ENCODE data around the gene HCFC1R1.
"Not testable (repeated sequence)": the region's sequence is repeated elsewhere in the genome, so short reads cannot be mapped to it uniquely, and the experiment has no call there.

HCFC1R1 gene

GRCh38 chr16:3057181-3058138 is 33.7 kb upstream of the HCFC1R1 start:
- DNase-seq (ENCODE audit: low read depth in 1 of 2, low spot score in 1 of 2): no peak

GRCh38 chr16:3056336-3057180 is 32.8 kb upstream of the HCFC1R1 start:
- DNase-seq (ENCODE audit: low read depth in 1 of 2, low spot score in 1 of 2): no peak

GRCh38 chr16:3055734-3056115 is 32.0 kb upstream of the HCFC1R1 start:
- not testable (repeated sequence) for DNase-seq (ENCODE audit: low read depth in 1 of 2, low spot score in 1 of 2)

GRCh38 chr16:3054965-3055733 is 31.4 kb upstream of the HCFC1R1 start:
- no peak for DNase-seq (ENCODE audit: low read depth in 1 of 2, low spot score in 1 of 2)

DNA sequence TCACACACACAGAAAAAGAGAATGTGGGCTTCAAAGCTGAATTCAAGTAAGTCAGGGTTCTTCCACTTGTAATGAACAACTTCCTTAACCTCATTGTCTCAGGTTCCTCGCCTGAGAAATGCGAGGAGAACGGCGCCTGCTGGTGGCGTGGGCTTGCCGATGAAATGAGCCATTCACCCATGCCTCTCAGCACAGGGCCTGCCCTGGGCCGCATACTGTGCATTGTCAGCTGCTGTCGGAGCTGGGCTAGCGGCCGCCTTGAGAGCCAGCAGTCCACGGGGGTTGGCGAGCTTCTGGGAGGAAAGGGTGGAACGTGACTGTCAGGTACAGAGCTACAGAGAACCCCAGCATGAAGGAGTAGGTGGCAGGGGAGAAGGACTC is 29.6 kb upstream of the HCFC1R1 start:
- DNase-seq (ENCODE audit: low read depth in 1 of 2, low spot score in 1 of 2): not testable (repeated sequence)

- not testable (repeated sequence) for DNase-seq (ENCODE audit: low read depth in 1 of 2, low spot score in 1 of 2)
Observed at GRCh38 chr16:3052571-3053329, 29.0 kb upstream of the HCFC1R1 start.

- no peak for DNase-seq (ENCODE audit: low read depth in 1 of 2, low spot score in 1 of 2)
Observed at GRCh38 chr16:3051494-3051893, 27.8 kb upstream of the HCFC1R1 start.

- no peak for DNase-seq (ENCODE audit: low read depth in 1 of 2, low spot score in 1 of 2)
Observed at GRCh38 chr16:3051009-3051408, 27.3 kb upstream of the HCFC1R1 start.

DNA sequence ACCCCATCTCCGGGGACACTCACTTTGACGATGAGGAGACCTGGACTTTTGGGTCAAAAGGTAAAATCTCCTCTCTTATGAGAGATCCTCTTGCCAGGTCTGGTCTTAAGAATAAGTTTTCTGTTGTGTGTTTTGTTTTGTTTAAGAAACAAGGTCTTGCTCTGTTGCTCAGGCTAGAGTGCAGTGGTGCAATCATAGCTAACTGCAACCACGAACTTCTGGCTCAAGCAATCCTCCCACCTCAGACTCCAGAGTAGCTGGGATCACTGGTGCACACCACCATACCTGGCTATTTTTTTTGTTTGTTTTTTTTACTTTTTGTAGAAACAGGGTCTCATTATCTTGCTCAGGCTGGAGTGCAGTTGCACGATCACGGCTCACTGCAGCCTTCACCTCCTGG is 26.7 kb upstream of the HCFC1R1 start:
- DNase-seq (ENCODE audit: low read depth in 1 of 2, low spot score in 1 of 2): no peak

DNA sequence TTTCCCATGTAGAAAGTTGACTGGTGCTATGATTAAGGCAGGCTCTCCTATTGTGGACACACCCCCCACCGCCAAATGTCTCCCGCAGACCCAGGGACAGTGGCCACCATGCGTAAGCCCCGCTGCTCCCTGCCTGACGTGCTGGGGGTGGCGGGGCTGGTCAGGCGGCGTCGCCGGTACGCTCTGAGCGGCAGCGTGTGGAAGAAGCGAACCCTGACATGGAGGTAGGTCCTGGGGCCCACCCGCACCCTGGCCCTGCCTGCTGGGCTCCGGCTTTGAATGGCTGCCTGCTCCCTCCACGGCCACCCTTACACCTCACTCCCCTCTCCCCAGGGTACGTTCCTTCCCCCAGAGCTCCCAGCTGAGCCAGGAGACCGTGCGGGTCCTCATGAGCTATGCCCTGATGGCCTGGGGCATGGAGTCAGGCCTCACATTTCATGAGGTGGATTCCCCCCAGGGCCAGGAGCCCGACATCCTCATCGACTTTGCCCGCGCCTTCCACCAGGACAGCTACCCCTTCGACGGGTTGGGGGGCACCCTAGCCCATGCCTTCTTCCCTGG is 26.3 kb upstream of the HCFC1R1 start:
- DNase-seq (ENCODE audit: low read depth in 1 of 2, low spot score in 1 of 2): no peak

- no peak for DNase-seq (ENCODE audit: low read depth in 1 of 2, low spot score in 1 of 2)
Observed at GRCh38 chr16:3047387-3047720, 23.6 kb upstream of the HCFC1R1 start.

DNA sequence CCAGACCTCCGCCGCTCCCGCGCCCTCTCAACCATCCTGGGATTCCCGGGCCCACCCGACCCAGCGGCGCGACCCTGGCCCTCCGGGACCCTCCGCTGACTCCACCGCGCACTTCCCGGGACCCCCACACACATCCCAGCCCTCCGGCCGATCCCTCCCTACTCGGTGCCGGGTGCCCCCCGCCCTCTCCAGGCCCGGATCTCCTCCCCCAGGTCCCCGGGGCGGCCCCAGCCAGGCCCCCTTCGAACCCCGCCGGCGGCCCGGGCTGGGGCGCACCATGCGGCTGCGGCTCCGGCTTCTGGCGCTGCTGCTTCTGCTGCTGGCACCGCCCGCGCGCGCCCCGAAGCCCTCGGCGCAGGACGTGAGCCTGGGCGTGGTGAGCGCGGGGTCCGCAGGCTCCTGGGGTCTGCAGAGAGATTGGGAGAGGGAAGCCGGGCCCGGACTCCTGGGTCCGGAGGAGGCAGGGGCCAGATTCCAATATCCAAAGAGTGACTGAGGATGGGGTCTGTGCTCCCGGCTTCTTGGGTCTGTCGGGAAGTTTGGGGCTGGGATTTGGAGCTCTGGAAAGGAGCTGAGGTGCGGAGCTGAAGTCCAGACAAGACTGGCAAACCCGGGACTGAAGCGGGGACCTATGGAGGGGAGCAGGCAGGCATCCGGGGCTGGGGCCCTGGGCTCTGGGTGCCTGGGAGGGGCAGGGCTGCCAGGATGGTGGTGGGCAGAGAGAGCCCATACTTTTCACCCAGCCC is 23.1 kb upstream of the HCFC1R1 start:
- no peak for DNase-seq (ENCODE audit: low read depth in 1 of 2, low spot score in 1 of 2)

GRCh38 chr16:3045758-3046640 is 22.3 kb upstream of the HCFC1R1 start, which contains the start of gene MMP25:
MMP25 (plus strand) TSS chr16:3046561; CDS start chr16:3046918, 357 bp downstream.
- DNase-seq (ENCODE audit: low read depth in 1 of 2, low spot score in 1 of 2): no peak

GRCh38 chr16:3044708-3045107 is 21.0 kb upstream of the HCFC1R1 start:
- DNase-seq (ENCODE audit: low read depth in 1 of 2, low spot score in 1 of 2): no peak

DNA sequence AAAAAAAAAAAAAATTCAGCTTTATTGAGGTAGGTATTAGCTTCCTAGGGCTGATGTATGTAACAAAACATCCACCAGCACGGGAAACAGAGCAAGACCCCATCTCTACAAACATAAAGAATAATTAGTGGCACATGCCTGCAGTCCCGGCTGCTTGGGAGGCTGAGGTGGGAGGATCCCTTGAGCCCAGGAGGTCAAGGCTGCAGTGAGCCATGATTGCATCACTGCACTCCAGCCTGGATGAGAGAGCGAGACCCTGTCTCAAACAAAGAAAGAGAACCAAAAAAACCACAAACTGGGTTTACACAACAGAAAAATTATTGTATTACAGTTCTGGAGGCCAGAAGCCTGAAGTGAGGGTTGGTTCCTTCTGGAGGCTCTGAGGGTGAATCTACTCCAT is 18.6 kb upstream of the HCFC1R1 start:
- no peak for DNase-seq (ENCODE audit: low read depth in 1 of 2, low spot score in 1 of 2)

- DNase-seq (ENCODE audit: low read depth in 1 of 2, low spot score in 1 of 2): no peak
Observed at GRCh38 chr16:3038896-3039295, 15.2 kb upstream of the HCFC1R1 start.

GRCh38 chr16:3038256-3038655 is 14.5 kb upstream of the HCFC1R1 start:
- DNase-seq (ENCODE audit: low read depth in 1 of 2, low spot score in 1 of 2): no peak

DNA sequence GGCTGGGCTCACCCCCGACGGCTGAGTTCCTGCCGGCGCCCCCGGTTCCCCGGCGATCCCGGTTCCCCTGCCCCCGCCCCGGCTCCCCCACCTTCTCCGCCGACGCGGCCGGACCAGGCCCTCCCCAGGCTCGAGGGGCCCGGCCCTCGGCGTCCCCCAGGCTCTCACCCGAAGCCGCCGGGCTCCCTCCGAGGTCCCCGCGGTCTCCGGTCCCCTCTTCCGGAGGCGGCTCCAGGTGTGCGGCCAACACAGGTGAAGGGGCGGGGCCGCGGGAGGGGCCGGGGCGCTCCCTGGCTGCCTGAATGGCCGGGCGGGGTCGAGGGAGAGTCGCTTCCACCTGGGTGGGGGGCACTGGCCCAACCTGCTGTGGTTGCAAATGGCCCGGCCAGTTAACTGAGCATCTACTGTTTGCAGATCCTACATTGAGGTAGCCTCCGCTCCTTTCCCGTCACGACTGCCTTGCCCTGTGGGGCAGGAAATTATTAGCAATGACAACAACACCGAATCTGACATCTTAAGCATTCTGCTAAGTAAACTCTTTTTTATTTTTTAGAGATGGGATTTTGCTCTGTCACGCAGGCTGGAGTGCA is 13.1 kb upstream of the HCFC1R1 start, which contains the start of gene BICDL2:
TSS of gene BICDL2 (minus strand) at position 219 of the 590 bp plus-strand sequence. CDS start 1,448 bp downstream, outside the sequence.
- no peak for DNase-seq (ENCODE audit: low read depth in 1 of 2, low spot score in 1 of 2)
